GM19455 (cell line): Measurements from ENCODE around the gene TTYH2.

ENCODE experiments used
- ATAC-seq: cut with Tn5 transposase; IDR thresholded peaks from one replicate; pipeline ENCODE4 v1.9.1; 2021; ENCODE audit not compliant: unreplicated experiment

The TTYH2 gene

DNA sequence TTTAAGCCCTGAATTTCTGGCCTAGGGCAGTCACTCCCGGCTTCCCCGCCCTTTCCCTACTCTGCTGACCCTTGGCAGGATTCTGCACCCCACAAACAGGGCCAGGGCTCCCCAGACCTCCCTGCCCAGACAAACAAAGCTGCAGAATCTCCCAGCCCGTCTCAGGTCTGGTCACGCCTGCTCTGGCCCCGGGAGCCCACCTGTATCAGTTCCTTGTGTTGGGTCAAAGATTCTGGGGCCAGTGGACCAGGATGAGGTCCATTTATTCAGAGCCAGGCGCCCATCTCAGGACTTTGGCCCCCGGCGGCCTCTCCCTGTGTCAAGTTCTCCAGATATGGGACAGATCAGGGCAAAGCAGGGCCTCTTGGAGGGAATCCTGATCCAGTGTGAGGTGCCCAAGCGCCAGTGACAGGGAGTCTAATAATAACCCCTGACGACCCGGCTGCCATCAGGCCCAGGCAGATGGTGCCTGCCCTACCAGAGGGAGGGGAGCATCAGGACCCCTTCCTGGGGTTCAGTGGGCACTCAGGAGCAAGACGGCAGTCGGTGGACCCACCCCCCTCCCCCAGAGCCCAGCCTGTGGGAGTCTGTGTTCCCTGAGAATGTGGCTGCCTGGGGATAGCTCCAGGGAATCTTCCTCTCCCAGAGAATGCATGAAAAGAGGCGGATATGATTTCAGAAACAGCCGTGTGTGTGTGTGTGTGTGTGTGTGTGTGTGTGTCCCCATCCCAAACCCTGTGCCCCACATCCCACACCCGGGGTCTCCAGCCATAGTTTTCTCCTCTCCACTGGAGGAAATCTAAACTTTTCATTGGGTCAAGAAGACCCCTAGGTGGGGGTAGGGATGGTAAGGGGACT, 1.3 kb downstream of the TTYH2 start:
- no peak for ATAC-seq

DNA sequence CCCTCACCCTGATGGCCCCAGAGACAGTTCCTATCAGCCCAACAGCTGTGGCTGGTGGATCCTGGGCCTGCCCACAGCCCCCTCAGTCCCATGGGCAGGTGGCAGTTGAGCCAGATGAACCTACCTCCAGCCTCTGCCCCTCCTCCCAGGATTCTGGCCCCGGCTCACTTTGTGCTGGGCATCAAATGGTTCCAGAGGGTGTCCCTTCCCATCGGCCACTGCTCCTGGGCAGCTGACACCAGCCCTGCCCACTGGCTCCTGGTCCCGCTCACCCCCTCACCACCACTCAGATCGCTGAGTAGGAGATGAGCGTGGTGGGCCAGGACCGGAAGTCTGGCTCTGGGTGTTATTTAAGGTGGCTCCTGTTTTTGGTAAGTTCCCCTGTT, 2.0 kb downstream of the TTYH2 start:
- no peak for ATAC-seq

DNA sequence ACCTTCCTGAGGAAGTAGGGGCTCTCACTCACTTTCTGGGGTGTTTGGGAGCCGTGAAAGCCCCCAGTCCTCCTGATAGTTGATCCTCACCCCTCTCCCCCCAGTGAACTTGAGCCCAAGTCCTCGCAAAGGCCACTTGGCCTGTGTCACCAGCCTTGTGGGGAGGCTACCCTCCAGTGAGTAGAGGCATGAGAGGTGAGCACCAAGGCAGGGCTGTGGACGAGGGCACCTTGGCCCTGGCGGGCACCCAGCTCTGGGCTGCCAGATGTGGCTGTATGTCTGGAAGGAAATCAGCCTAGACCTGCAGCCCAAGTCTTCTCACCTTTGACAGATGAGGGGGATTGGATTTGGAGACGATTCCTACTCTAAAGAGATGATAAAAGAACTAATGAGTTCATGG, 3.1 kb downstream of the TTYH2 start:
- ATAC-seq = no peak

DNA sequence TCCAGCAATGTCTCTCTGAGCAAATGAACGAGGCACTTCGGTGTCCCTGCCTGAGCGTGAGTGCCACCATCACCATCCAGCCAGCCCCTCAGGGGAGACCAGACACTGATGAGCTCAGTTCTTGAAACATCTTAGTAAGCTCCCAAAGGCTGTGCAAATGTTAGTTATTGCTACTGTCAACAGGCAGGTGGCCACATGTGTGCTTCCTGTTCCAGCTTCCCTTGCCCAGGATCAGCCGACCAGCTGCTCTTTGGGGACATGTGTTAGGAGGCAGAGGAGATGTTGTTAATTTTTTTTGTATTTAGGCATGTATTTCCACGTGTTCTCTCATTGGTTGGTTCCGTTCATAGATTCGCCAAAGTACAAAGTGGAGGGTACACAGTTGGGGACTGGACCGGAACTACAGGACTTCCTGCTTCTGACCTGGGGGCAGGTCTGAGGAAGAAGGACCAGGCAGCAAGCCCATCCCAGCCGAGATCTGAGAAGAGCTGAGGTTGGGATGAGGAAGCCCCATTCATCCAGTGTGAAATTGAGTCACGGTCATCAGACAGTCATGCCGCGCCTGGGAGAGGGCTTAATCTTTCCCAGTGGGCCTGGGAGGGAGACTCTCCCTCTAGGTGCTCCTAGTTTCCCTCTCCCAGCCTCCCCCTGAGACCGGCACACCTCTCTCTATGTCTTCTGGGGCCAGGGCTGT, 3.8 kb downstream of the TTYH2 start:
- ATAC-seq = no peak

DNA sequence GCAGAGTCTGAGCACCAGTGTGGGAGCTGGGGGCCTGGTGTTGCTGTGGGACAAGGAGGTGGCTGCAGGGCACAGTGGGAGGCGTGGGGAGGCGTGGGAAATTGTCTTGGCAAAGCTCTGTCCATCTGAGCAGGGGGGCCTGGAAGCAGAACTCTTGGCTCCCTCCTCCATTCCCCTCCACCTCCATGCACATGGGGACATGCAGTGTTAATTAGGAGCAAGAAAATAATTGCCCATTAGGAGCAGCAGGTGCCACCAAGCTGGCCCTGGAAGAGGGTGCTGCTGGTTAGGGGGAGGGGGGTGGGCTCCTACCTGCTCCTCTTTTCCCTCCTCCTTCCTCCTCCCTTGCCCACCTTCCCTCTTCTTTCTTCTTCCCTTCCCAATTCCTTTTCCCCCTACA, 4.5 kb downstream of the TTYH2 start:
- ATAC-seq = no peak

DNA sequence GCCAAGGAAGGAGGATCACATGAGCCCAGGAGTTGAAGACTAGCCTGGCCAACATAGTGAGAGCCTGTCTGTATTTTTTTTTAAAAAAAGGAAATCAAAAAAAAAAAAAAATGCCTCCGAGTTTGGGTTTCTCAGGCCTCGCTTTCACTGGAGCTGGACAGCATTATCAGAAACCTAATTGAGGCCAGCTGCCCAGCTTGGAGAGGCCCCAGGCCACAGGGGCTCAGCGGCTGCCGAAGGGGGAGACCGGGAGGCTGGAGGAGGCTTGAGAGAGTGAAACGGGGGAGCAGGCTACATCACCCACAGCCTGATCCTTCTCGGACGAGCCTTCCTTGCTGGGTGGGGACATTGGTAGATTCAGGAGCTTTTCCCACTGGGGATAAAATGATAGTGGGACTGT, 5.1 kb downstream of the TTYH2 start:
- ATAC-seq = no peak

DNA sequence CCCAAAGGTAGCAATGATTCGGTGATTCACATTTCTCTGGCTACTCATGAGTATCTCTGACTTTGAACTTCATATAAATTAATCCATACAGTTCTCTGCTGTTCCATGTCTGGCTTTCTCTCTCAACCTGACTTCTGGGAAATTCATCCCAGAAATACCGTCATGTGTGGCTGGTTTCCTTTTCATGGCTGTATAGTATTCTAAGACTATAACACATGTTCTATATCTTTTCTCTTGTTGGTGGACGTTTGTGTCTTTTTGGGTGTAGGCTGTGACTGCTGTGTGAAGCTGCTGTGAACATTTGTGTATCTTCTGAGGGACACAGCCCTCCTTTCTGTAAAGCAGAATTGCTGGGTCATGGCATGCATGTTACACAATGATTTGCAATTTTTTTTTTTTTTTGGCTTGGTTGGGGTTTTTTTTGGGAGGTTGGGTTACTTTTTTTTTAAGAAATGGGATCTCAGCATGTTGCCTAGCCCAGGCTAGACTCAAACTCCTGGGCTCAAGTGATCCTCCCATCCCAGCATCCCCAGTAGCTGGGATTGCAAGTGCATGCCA, 6.3 kb downstream of the TTYH2 start:
- no peak for ATAC-seq

DNA sequence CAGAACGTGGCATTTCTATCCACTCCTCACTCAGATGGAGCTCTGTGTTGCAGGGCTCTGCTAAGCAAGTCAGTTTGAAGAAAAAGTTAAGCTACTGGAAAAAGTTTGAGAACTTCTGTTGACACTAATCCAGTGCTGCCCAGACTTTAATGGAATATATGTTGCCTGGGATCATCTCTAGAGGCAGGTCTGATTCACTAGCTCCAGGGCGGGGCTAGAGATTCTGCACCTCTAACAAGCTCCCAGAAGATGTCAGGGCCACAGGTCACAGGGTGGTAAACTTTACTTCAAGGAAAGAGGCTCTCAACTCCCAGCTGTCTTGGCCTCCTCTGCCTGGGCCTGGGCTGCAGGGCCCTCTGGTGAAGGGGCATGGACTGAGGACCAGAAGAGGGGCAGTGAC, 6.8 kb downstream of the TTYH2 start:
- ATAC-seq = no peak

DNA sequence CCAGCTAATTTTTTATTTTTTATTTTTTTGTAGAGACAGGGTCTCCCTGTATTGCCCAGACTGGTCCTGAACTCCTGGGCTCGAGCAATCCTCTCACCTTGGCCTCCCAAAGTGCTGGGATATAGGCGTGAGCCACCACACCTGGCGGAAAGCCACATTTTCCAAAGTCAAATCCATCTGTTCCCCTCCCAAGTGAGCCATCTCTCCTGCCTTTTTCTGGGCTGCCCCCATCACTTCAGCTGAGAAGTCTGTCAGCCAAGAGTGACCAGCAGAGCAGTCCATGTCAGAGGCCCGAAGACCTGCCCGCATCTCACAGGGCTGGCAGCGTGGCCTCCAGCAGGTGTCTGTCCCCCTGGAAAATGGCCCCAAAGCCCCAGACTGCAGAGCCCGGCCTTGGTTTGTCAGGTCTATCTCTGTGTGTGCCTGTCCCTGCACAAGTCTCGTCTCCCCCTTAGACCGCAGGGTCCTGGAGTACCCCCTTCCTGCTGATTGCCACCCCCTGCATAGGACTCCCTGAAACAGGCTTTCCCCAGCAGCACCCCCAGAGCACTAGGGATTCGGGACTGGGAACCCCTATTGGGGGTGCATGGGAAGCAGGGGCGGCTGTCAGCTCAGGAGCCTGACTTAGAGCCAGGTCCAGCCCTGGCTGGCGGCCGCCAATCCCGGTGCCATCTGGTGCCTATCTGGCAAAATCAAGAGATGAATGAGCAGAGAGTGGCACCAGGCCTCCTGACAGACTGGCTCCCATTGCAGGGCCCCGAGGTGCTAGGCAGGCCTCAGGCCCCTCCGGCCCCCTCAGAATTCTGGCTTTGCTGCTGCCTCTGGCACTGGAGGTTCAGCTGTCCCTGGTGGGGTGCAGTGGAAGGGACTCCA, 7.8 kb downstream of the TTYH2 start:
- no peak for ATAC-seq

DNA sequence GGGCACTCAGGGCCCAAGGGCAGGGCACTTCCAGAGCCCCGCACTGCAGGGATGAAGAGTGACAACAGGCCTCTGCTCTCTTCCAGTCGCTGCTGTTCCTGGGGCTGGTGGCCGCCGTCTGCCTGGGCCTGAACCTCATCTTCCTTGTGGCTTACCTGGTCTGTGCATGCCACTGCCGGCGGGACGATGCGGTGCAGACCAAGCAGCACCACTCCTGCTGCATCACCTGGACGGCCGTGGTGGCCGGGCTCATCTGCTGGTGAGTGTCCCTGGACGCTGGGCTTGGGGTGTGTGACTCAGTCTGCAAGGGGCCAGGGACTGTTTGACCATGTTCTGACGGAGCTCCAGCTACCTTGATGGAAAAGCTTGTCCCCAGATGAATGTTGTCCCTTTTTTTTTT, 9.0 kb downstream of the TTYH2 start:
- no peak for ATAC-seq

DNA sequence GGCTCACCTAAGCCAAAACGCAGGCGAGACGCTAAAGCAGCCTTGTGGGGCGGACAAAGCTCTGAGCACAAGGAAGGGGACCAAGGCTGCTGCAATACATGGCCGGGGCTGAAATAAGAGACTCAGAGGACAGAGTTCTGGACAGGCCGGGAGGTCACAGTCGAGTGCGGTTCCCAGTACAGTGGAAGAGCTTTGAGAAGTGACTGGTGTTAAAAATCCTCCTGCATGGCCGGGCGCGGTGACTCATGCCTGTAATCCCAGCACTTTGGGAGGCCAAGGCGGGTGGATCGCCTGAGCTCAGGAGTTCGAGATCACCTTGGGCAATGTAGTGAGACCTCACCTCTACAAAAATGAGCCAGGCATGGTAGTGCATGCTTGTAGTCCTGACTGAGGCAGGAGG, 10.5 kb downstream of the TTYH2 start:
- no peak for ATAC-seq

DNA sequence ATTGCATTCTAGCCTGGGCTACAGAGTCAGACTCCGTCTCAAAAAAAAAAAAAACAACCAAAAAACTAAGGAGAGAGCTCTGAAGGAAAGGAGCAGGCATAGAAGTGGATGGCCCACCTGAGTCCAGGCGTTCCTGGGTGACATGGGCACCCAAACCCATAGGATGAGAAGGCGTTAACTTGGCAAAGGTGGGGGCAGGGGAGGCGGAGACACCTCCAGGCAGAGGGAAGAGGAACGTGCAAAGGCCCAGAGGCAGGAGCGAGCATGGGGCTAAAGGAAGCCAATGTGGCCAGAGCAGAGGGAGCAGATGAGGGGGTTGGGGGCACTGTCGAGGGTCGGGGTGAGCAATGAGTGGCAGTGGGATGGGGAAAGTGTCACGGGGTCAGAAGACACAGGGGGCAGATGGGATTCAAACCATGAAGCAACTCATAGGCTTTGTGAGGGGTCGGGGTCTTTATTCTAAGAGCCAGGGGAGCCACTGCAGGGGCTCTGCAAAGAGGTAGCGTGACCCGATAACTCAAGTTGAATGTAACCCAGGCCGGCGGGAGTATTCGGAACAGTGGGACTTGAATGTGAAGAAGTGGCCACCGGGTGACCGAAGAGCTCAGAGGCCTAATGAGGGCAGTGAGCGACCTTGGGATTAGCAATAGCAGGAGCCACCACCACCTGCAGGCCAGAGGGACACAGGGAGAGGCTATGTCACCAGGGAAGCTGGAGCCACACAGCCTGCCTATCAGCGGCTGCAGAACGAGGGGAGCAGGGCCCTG, 11.8 kb downstream of the TTYH2 start:
- ATAC-seq = no peak

DNA sequence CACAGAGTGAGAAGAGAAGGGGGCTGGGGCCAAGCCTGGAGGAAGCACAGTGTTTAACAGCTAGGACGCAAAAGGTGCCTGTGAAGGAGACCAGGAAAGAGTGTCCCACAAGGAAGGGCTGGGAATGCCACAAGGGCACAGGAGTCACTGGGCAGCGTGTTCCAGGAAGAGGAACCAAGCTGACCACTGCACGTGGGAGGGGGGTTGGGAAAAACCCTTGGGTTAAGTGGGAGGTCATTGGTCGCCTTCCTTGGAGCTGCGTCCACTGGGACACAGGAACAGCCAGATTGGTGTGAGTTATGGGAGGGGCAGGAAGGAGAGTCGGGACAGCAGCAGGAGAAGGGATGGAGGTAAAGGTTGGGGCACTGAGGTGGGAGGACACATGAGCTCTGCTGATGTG, 12.9 kb downstream of the TTYH2 start:
- no peak for ATAC-seq

DNA sequence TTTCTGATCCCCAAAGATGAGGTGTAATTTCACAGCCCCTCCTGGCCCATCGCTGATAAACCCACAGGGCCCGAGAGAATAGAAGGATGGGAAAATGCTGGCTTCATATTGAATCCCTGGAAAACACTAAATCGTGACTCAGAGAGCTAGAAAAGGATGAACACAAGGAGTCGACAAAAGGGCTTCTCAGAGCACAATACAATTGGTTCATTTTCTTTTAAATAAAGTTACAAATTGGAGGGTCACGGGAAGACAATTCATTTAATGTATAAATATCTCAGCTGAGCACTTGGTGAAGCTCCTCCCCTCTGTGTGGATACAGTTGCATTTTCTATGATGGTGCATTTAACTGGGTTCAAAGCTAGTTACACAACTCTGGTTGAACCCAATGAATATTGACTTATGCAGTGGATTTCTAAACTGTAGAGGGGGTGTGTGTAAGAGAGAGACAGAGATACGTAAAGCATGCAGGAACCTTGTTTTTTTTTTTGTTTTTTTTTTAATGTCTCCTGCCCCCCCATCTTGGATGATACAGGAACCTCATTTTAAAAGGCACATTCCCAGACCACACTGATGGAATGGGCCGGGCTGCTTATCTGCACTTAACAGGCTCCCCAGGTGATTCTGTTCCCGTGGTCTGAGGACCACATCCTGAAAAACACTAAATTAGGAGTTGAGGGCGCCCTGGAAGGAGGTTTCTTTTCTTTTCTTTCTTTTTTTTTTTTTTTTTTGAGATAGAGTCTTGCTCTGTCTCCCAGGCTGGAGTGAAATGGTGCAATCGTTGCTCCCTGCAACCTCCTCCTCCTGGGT, 14.1 kb downstream of the TTYH2 start:
- no peak for ATAC-seq

DNA sequence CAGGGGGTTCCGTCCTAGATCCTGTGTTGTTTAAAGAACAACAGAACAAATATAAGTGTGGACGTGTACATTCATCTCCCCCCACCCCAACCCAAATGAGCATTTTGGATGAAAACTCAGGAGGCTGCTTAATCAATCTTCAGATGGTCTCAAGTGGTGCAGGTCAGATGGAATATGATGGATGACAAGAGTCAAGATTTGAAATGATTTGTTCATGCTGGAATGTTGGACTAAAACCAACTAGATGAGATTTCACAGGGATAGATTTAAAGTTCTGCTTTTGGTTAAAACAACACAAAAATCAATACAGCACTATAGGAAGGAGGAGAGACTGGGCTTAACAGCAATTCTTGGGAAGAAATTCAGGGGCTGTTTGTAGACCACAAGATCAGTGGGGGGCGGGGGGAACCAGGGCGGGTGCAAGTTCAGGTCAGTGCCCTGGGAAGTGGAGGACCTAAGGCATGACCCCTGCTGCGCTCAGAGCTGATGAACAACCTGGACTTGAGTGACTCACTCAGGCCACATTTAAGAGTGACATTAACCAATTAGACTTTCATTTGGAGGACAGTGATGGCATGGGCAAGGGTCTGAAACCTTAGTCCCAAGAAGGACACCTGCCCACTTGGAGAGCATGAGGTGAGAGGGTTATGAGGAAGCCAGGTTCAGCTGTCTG, 15.1 kb downstream of the TTYH2 start:
- ATAC-seq = no peak

DNA sequence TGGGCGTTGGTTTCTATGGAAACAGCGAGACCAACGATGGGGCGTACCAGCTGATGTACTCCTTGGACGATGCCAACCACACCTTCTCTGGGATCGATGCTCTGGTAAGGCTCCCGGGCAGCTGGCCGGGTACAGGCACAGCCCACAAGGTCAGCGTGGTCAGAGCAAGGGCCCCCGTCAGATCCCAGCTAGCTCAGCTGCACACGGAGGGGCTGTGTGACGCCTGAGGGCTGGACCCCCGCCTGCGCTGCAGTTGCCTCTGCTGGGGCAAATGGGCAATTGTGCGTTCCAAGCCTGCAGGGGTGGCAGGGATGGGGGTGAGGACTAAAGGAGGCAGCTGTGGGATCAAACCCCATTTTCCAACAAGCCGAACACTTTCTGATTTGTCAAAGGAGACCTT, 17.5 kb downstream of the TTYH2 start:
- ATAC-seq = no peak

DNA sequence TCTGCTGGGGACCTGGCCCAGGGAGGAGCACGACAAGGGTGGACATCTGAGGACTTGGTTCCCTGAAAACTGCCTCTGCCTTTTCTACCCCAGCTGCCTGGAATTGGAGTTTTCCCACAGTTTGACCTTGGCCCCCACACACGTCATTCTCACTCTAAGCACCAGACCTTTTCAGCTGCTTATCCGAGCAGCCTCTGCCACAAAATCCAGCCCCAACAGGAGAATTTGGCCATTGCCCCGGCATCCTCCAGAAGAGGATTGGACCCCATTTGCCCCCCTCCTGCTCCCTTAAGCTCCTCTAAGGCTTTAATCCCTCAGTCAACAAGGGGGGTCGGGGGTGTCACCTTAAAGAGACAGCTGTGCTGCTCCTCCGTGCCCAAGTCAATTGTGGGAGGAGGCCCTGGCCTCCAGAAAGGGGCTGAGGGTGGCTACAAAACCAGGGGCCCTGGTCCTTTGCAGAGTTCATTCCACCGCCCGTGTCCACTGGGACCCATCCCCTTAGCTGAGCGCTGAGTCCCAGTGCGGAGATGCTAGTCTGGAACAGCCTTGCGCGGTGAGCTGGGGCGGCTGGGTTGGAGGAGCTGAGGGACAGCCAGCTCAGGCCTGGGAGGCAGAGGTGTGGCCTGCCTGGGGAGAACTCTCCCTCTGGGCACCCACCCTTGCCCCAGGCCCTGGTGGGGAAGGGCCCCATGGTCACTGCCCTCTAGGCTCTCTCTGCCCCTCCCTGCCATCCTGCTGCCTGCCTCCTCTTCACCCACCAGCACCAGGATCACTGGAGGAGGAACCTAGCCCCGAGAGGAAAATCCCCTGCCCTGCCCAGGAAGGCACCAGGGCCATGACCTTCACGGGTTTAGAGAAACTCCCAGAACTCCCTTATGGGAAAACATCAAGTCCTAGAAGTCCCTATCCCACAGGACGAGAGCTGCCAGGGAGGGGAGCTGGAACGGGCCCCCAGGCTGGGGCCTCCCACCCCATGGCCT, 18.8 kb downstream of the TTYH2 start:
- ATAC-seq = no peak

DNA sequence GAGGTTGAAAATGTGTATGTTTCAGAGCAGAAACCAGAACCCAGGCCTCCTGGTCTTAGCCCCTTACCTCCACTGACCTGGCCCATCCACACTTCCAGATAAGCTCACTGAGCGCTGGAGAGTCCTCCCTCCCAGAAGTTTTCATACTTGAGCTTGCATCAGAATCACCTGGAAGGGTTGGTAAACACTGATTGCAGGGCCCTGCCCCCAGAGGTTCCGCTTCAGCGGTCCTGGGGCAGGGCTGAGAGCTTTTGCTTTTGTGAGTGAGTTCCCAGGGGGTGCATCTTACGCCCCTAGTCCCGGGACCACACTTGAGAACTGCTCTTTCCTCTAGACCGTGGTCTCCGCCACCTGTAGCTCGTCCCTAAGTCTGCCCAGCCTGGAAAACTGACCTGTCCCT, 20.6 kb downstream of the TTYH2 start:
- no peak for ATAC-seq
